HG03060 (cell line): ENCODE data around the gene TBX2.

Source experiments
- ATAC-seq: cut with Tn5 transposase; IDR thresholded peaks from one replicate; pipeline ENCODE4 v1.9.1; 2021; ENCODE audit warnings: low read depth, moderate number of reproducible peaks; ENCODE audit not compliant: unreplicated experiment

The TBX2 gene

GRCh38 chr17:61449707-61450640 is 50.3 kb downstream of the TBX2 start:
- no peak for ATAC-seq

- ATAC-seq = no peak
These were observed 51.2 kb downstream of the TBX2 start for GRCh38 chr17:61450641-61451537.

- no peak for ATAC-seq
These were observed 52.1 kb downstream of the TBX2 start for GRCh38 chr17:61451538-61452300.

GRCh38 chr17:61452301-61453290 is 53.0 kb downstream of the TBX2 start, which contains the start of gene TBX4:
TSS of gene TBX4 (plus strand) at chr17:61452422. CDS start at chr17:61456491, 4,069 bp downstream.
- no peak for ATAC-seq

GRCh38 chr17:61453566-61454380 is 54.1 kb downstream of the TBX2 start:
- ATAC-seq = no peak

GRCh38 chr17:61454381-61455323 is 55.0 kb downstream of the TBX2 start:
- no peak for ATAC-seq

- no peak for ATAC-seq
These were observed 55.8 kb downstream of the TBX2 start for GRCh38 chr17:61455324-61456060.

GRCh38 chr17:61456061-61456681 is 56.5 kb downstream of the TBX2 start:
- ATAC-seq = no peak

- ATAC-seq = no peak
These were observed 57.1 kb downstream of the TBX2 start for GRCh38 chr17:61456688-61457225.

- no peak for ATAC-seq
These were observed 57.8 kb downstream of the TBX2 start for GRCh38 chr17:61457226-61457983.

- ATAC-seq = no peak
These were observed 58.4 kb downstream of the TBX2 start for GRCh38 chr17:61458000-61458399.

GRCh38 chr17:61458421-61459141 is 58.9 kb downstream of the TBX2 start:
- no peak for ATAC-seq
